Measurements from ENCODE around the gene KRT76.

GRCh38 chr12:52769946-52770345 lies 7.2 kb downstream of the KRT76 start:
- TF ChIP-seq CTCF (IDR thresholded peaks at IDR 0.05) (no peak), POLR2A (IDR thresholded peaks at IDR 0.05) (no peak)
